K562 (cell line): Measurements from ENCODE around the gene FRMD1. TPM values are rescaled to one million over a fixed set of nuclear protein-coding genes. Genes with fewer than 3 reads are reported as not detected.

Source experiments
- FOXK2 ChIP-seq, 2 experiments: fragments of 450-650 bp; IDR thresholded peaks in 1 of 2; conservative IDR thresholded peaks in 1 of 2; 2 replicates each; pipeline ENCODE4 v1.6.1; 2016; ENCODE audit warnings: low read depth in 2 of 2, mild to moderate bottlenecking in 1 of 2
- NFATC3 ChIP-seq: fragments of 450-650 bp; IDR thresholded peaks from 2 replicates; pipeline ENCODE4 v1.6.1; 2017; ENCODE audit warnings: mild to moderate bottlenecking
- PHF20 ChIP-seq: fragments of 450-650 bp; IDR thresholded peaks from 2 replicates; pipeline ENCODE4 v1.6.1; 2018; ENCODE audit not compliant: partially characterized antibody
- RAD21 ChIP-seq, 2 experiments: fragments of 250-450 bp in 1 of 2; fragments of 450-650 bp in 1 of 2; sonication (Bioruptor Pico) in 1 of 2; formaldehyde crosslinking in 1 of 2; IDR thresholded peaks in 1 of 2; conservative IDR thresholded peaks in 1 of 2; 2 replicates each; pipeline versions ENCODE4 v1.4.0 to v1.8.0; 2020 to 2022; ENCODE audit warnings: mild to moderate bottlenecking in 2 of 2, moderate library complexity in 1 of 2
- ZZZ3 ChIP-seq: fragments of 450-650 bp; IDR thresholded peaks from 2 replicates; pipeline ENCODE4 v1.6.1; 2016; ENCODE audit warnings: antibody characterized with exemption, mild to moderate bottlenecking, moderate library complexity
- polyA plus RNA-seq, 8 experiments: library from polyadenylated mRNA; depleted of rRNA in 4 of 8; stranded (reverse) in 5 of 8; unstranded in 3 of 8; fragments of >200 nt; fragmentation: Nextera tagmentation in 2 of 8; fragmentation: Illumina TruSeq in 1 of 8; extraction: Ambion mirVana in 2 of 8; extraction: Trizol in 1 of 8; gene quantifications; 2 replicates each; pipeline versions ENCODE4 v1.2.1 to v1.2.3, GENCODE V29; 2011 to 2014; ENCODE audit warnings: inconsistent platforms in 1 of 8, missing spikeins in 1 of 8
- total RNA-seq, 7 experiments: library from RNA; depleted of rRNA in 6 of 7; stranded (reverse); fragments of >200 nt in 6 of 7; fragmentation: Illumina TruSeq in 2 of 7; extraction: Trizol in 2 of 7; gene quantifications; 2 replicates each; pipeline versions ENCODE4 v1.2.1 to v1.2.3, GENCODE V29; 2011 to 2021; ENCODE audit warnings: low replicate concordance in 1 of 7
- TF ChIP-seq, protein P1 (sequence below), 2 experiments: fragments of 450-650 bp in 1 of 2; sonication (generic) in 1 of 2; formaldehyde crosslinking in 1 of 2; IDR thresholded peaks; 2 replicates each; pipeline versions ENCODE4 v1.7.1 to v1.9.0; 2016 to 2022; ENCODE audit warnings: inconsistent platforms in 1 of 2, mild to moderate bottlenecking in 1 of 2, missing genetic modification reagents in 1 of 2
- TF ChIP-seq, protein P2 (sequence below): fragments of 250-450 bp; sonication (Bioruptor Pico); IDR thresholded peaks from 2 replicates; pipeline ENCODE4 v1.5.0; 2021

The FRMD1 gene
- total and polyA plus RNA-seq, 9 of the 15 experiments (the other 6 are each of a cell fraction or from before 2014, with no cell fraction given): 0.01 to 0.04 (median 0.01) TPM; not detected in 6

- TF ChIP-seq FOXK2 (conservative IDR thresholded peaks at IDR 0.05 in 1 of 2, IDR thresholded peaks at IDR 0.05 in 1 of 2; ENCODE audit: low read depth in 2 of 2): no peak
- TF ChIP-seq, protein P1, sequence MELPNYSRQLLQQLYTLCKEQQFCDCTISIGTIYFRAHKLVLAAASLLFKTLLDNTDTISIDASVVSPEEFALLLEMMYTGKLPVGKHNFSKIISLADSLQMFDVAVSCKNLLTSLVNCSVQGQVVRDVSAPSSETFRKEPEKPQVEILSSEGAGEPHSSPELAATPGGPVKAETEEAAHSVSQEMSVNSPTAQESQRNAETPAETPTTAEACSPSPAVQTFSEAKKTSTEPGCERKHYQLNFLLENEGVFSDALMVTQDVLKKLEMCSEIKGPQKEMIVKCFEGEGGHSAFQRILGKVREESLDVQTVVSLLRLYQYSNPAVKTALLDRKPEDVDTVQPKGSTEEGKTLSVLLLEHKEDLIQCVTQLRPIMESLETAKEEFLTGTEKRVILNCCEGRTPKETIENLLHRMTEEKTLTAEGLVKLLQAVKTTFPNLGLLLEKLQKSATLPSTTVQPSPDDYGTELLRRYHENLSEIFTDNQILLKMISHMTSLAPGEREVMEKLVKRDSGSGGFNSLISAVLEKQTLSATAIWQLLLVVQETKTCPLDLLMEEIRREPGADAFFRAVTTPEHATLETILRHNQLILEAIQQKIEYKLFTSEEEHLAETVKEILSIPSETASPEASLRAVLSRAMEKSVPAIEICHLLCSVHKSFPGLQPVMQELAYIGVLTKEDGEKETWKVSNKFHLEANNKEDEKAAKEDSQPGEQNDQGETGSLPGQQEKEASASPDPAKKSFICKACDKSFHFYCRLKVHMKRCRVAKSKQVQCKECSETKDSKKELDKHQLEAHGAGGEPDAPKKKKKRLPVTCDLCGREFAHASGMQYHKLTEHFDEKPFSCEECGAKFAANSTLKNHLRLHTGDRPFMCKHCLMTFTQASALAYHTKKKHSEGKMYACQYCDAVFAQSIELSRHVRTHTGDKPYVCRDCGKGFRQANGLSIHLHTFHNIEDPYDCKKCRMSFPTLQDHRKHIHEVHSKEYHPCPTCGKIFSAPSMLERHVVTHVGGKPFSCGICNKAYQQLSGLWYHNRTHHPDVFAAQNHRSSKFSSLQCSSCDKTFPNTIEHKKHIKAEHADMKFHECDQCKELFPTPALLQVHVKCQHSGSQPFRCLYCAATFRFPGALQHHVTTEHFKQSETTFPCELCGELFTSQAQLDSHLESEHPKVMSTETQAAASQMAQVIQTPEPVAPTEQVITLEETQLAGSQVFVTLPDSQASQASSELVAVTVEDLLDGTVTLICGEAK (IDR thresholded peaks at IDR 0.05): no peak
- TF ChIP-seq, protein P1 (CRISPR knock-in tag; IDR thresholded peaks at IDR 0.05): no peak
- no peak for TF ChIP-seq ZZZ3
- TF ChIP-seq, protein P2, sequence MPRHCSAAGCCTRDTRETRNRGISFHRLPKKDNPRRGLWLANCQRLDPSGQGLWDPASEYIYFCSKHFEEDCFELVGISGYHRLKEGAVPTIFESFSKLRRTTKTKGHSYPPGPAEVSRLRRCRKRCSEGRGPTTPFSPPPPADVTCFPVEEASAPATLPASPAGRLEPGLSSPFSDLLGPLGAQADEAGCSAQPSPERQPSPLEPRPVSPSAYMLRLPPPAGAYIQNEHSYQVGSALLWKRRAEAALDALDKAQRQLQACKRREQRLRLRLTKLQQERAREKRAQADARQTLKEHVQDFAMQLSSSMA (CRISPR knock-in tag): no peak
- TF ChIP-seq RAD21 (CRISPR knock-in tag; conservative IDR thresholded peaks at IDR 0.05 in 1 of 2, IDR thresholded peaks at IDR 0.05 in 1 of 2): no peak
- TF ChIP-seq NFATC3: no peak
- no peak for TF ChIP-seq PHF20
Measured at GRCh38 chr6:168072261-168072660, 6.8 kb downstream of the FRMD1 start (continued).
